H1 (cell line): ENCODE measurements around the gene TRUB1. TPM values are rescaled to one million over a fixed set of nuclear protein-coding genes. Genes with fewer than 3 reads are reported as not detected.

Experiments used
- CTCF ChIA-PET: fragments of 300-600 bp; sonication (Branson Sonifier 250); formaldehyde crosslinking; loops from one replicate; lab custom pipeline; 2021; ENCODE audit not compliant: partially characterized antibody; lab: Charles Lee
- POLR2A ChIA-PET: fragments of 300-600 bp; sonication (Branson Sonifier 250); formaldehyde crosslinking; loops from one replicate; lab custom pipeline; 2021; ENCODE audit warnings: inconsistent platforms; ENCODE audit not compliant: partially characterized antibody; lab: Charles Lee
- DNase-seq, 2 experiments: peaks; one replicate each; pipeline versions ENCODE4 v3.0.0 to v3.0.0-alpha.2; 2010 to 2022; ENCODE audit warnings: low spot score in 2 of 2, low read depth in 1 of 2, mixed read lengths in 1 of 2
- FAIRE-seq: peaks from 2 replicates; lab custom pipeline; 2011; peaks lifted over from hg19 to GRCh38; lab: Jason Lieb, UNC
- H2AFZ ChIP-seq: 2 replicates; pipeline ENCODE4 v1.8.1; 2012; ENCODE audit warnings: low read length, inconsistent platforms
- H2AK5ac ChIP-seq: 2 replicates; pipeline ENCODE4 v1.6.1; 2013; ENCODE audit warnings: low read depth, low read length
- H2BK120ac ChIP-seq: replicated peaks from 2 replicates; pipeline ENCODE3; 2013; ENCODE audit warnings: low read depth, low read length, inconsistent platforms
- H2BK12ac ChIP-seq: 2 replicates; pipeline ENCODE4 v1.6.1; 2013; ENCODE audit warnings: low read depth, low read length
- H2BK15ac ChIP-seq: 2 replicates; pipeline ENCODE4 v1.6.1; 2013; ENCODE audit warnings: low read length
- H2BK20ac ChIP-seq: 2 replicates; pipeline ENCODE4 v1.6.1; 2013; ENCODE audit warnings: low read length
- H2BK5ac ChIP-seq: 2 replicates; pipeline ENCODE4 v1.6.1; 2013; ENCODE audit warnings: low read depth, low read length
- H3K14ac ChIP-seq: 2 replicates; pipeline ENCODE4 v1.6.1; 2013; ENCODE audit warnings: inconsistent platforms; ENCODE audit not compliant: insufficient read length
- H3K18ac ChIP-seq: 2 replicates; pipeline ENCODE4 v1.6.1; 2013; ENCODE audit warnings: low read length; ENCODE audit errors: extremely low read depth
- H3K23ac ChIP-seq: 2 replicates; pipeline ENCODE4 v1.6.1; 2013; ENCODE audit warnings: inconsistent platforms; ENCODE audit not compliant: insufficient read length
- H3K23me2 ChIP-seq: 2 replicates; pipeline ENCODE4 v1.6.1; 2013; ENCODE audit warnings: low read depth, low read length
- H3K27ac ChIP-seq: 2 replicates; pipeline ENCODE4 v1.6.1; 2011; ENCODE audit warnings: low read depth, low read length, inconsistent platforms
- H3K27me3 ChIP-seq, 4 experiments: replicated peaks in 1 of 4; 1 replicate in 1 of 4; 2 replicates in 3 of 4; pipeline versions ENCODE4 v1.6.1 to v1.8.1; 2011 to 2013; ENCODE audit warnings: low read length in 3 of 4, mild to moderate bottlenecking in 3 of 4, inconsistent platforms in 2 of 4, mixed read lengths in 2 of 4, moderate library complexity in 1 of 4; ENCODE audit not compliant: control insufficient read depth in 3 of 4, insufficient read depth in 3 of 4; ENCODE audit errors: extremely low read depth in 1 of 4
- H3K36me3 ChIP-seq, 4 experiments: 2 replicates each; pipeline versions ENCODE4 v1.6.1 to v1.8.1; 2011 to 2013; ENCODE audit warnings: mild to moderate bottlenecking in 4 of 4, low read length in 3 of 4, moderate library complexity in 2 of 4, control low read depth in 1 of 4, inconsistent platforms in 1 of 4; ENCODE audit not compliant: insufficient read depth in 4 of 4, control insufficient read depth in 2 of 4
- H3K4ac ChIP-seq: replicated peaks from 2 replicates; pipeline ENCODE3; 2013; ENCODE audit warnings: low read length, low read depth, mixed read lengths, inconsistent platforms; ENCODE audit not compliant: insufficient read length
- H3K4me1 ChIP-seq, 4 experiments: replicated peaks in 1 of 4; 1 replicate in 1 of 4; 2 replicates in 3 of 4; pipeline versions ENCODE4 v1.6.1 to v1.8.1; 2011 to 2013; ENCODE audit warnings: low read length in 3 of 4, inconsistent platforms in 2 of 4, mixed read lengths in 1 of 4; ENCODE audit not compliant: insufficient read depth in 4 of 4, control insufficient read depth in 3 of 4
- H3K4me2 ChIP-seq, 2 experiments: 2 replicates each; pipeline versions ENCODE4 v1.6.1 to v1.8.1; 2011 to 2013; ENCODE audit warnings: low read depth in 2 of 2, low read length in 2 of 2, control low read depth in 1 of 2, inconsistent platforms in 1 of 2, mild to moderate bottlenecking in 1 of 2; ENCODE audit not compliant: insufficient read depth in 1 of 2
- H3K4me3 ChIP-seq, 4 experiments: fragments of 200-600, 300-600 bp in 1 of 4; sonication (generic), shearing (Covaris generic), sonication (Bioruptor Twin) in 1 of 4; 2 replicates each; pipeline versions ENCODE4 v1.5.1 to v1.8.1; 2011 to 2016; ENCODE audit warnings: low read length in 4 of 4, low read depth in 3 of 4, control low read depth in 2 of 4, inconsistent platforms in 2 of 4, mild to moderate bottlenecking in 2 of 4, mixed read lengths in 1 of 4, moderate library complexity in 1 of 4; ENCODE audit not compliant: insufficient read depth in 2 of 4; ENCODE audit errors: extremely low read depth in 1 of 4
- H3K56ac ChIP-seq: replicated peaks from 2 replicates; pipeline ENCODE3; 2013; ENCODE audit warnings: low read depth, mild to moderate bottlenecking, mixed read lengths, low read length, inconsistent platforms; ENCODE audit not compliant: insufficient read length
- H3K79me1 ChIP-seq: 2 replicates; pipeline ENCODE4 v1.6.1; 2013; ENCODE audit warnings: low read depth, low read length, control low read depth
- H3K79me2 ChIP-seq, 2 experiments: 2 replicates each; pipeline versions ENCODE4 v1.6.1 to v1.8.1; 2012 to 2013; ENCODE audit warnings: low read length in 2 of 2, mild to moderate bottlenecking in 2 of 2, inconsistent platforms in 1 of 2; ENCODE audit not compliant: insufficient read depth in 2 of 2, control insufficient read depth in 1 of 2
- H3K9ac ChIP-seq, 4 experiments: replicated peaks in 1 of 4; 1 replicate in 1 of 4; 2 replicates in 3 of 4; pipeline versions ENCODE4 v1.6.1 to v1.8.1; 2011 to 2013; ENCODE audit warnings: low read depth in 3 of 4, low read length in 3 of 4, control low read depth in 2 of 4, mild to moderate bottlenecking in 2 of 4, moderate library complexity in 2 of 4, inconsistent platforms in 1 of 4; ENCODE audit errors: extremely low read depth in 1 of 4
- H3K9me3 ChIP-seq, 2 experiments: 2 replicates each; pipeline versions ENCODE4 v1.6.1 to v1.8.1; 2012 to 2013; ENCODE audit warnings: mild to moderate bottlenecking in 2 of 2, moderate library complexity in 2 of 2, control low read depth in 1 of 2, inconsistent platforms in 1 of 2, low read depth in 1 of 2, low read length in 1 of 2, mixed read lengths in 1 of 2; ENCODE audit not compliant: insufficient read depth in 2 of 2
- H4K20me1 ChIP-seq, 2 experiments: replicated peaks in 1 of 2; 2 replicates each; pipeline versions ENCODE3 to v1.8.1; 2011 to 2013; ENCODE audit warnings: inconsistent platforms in 2 of 2, low read length in 2 of 2, mild to moderate bottlenecking in 1 of 2; ENCODE audit not compliant: insufficient read depth in 2 of 2, control insufficient read depth in 1 of 2
- H4K5ac ChIP-seq: 2 replicates; pipeline ENCODE4 v1.6.1; 2013; ENCODE audit warnings: low read length, low read depth, mixed read lengths, inconsistent platforms; ENCODE audit not compliant: insufficient read length
- H4K8ac ChIP-seq: 2 replicates; pipeline ENCODE4 v1.8.0; 2013; ENCODE audit warnings: mild to moderate bottlenecking, moderate library complexity, low read length, inconsistent platforms; ENCODE audit not compliant: insufficient read depth; ENCODE audit errors: extremely low read depth
- H4K91ac ChIP-seq: replicated peaks from 2 replicates; pipeline ENCODE3; 2013; ENCODE audit warnings: low read length, mixed read lengths, inconsistent platforms; ENCODE audit not compliant: insufficient read length
- HDAC2 ChIP-seq, 2 experiments: fragments of 300-600 bp in 1 of 2; sonication (generic) in 1 of 2; IDR thresholded peaks; 2 replicates each; pipeline ENCODE4 v1.6.1; 2011 to 2012; ENCODE audit warnings: low read depth in 2 of 2, low read length in 2 of 2, mild to moderate bottlenecking in 2 of 2, moderate library complexity in 2 of 2, borderline replicate concordance in 1 of 2, inconsistent platforms in 1 of 2
- HDAC6 ChIP-seq: IDR thresholded peaks from one replicate; pipeline ENCODE4 v1.7.1; 2012; ENCODE audit warnings: low read depth, mild to moderate bottlenecking, inconsistent platforms, low read length, moderate library complexity
- RNF2 ChIP-seq: fragments of 200-900, 300-1000 bp; sonication (generic); IDR thresholded peaks from 2 replicates; pipeline ENCODE4 v1.7.1; 2016; ENCODE audit warnings: borderline replicate concordance, low read depth, mild to moderate bottlenecking, antibody characterized with exemption, low read length; ENCODE audit not compliant: poor library complexity, severe bottlenecking; ENCODE audit errors: missing control alignments
- SIX5 ChIP-seq: IDR thresholded peaks from 2 replicates; pipeline ENCODE4 v1.6.1; 2011; ENCODE audit warnings: mild to moderate bottlenecking, low read depth, low read length
- WGBS, 2 experiments: shearing (Covaris generic) in 1 of 2; methylation state at CpG; one replicate each; pipeline versions ENCODE4 v1.1.6 to v1.1.7; 2013 to 2015; ENCODE audit warnings: low lambda C conversion rate in 2 of 2, mixed read lengths in 2 of 2, inconsistent platforms in 1 of 2, low coverage in 1 of 2, missing lambda C conversion rate in 1 of 2; ENCODE audit not compliant: insufficient replicate concordance in 2 of 2, insufficient coverage in 1 of 2, insufficient read length in 1 of 2; ENCODE audit errors: extremely low coverage in 1 of 2, missing lambda C conversion rate in 1 of 2; 5-methylcytosine and 5-hydroxymethylcytosine counted together
- polyA plus RNA-seq, 7 experiments: library from polyadenylated mRNA; depleted of rRNA in 3 of 7; stranded (reverse) in 5 of 7; unstranded in 2 of 7; fragments of >200 nt in 5 of 7; fragments of 200-250 nt in 2 of 7; gene quantifications; 1 replicate in 5 of 7; 2 replicates in 1 of 7; 4 replicates in 1 of 7; pipeline versions ENCODE4 v1.2.1 to v1.2.3, GENCODE V29; 2011 to 2013; ENCODE audit warnings: missing spikeins in 2 of 7, mixed read lengths in 2 of 7
- total RNA-seq: library from RNA; stranded (reverse); fragmentation: NEBNext Ultra II Directional; extraction: Animal tissue kit (Norgen Biotek cat#: 25700); gene quantifications from 2 replicates; pipeline ENCODE4 v1.2.1, GENCODE V29; 2021

Gene TRUB1
- total and polyA plus RNA-seq, 2 of the 8 experiments (the other 6 are each of a cell fraction or from before 2014, with no cell fraction given), result 6.3 to 22.2 TPM

- Histone ChIP-seq H3K23ac (no peak overlapping the region), H2AK5ac (no peak overlapping the region), H2AFZ (no peak overlapping the region), H4K8ac (no peak overlapping the region), H3K4me2 (no peak overlapping the region), H2BK120ac (no peak overlapping the region), H3K79me1 (no peaks in the 10 kb centered on the region), H3K9ac (no peak overlapping the region), H3K56ac (no peak overlapping the region), H3K4me1 (peaks cover 0 to 12% (median 3%) of the 10 kb centered on the region in 4 experiments; a peak in 3 of 7 replicates), H2BK20ac (peak overlapping the region; percentile 87; the same call in 1 of the 2 replicates), H3K4ac (no peak overlapping the region), H4K91ac (peak overlapping the region; percentile 80), H2BK15ac (no peak overlapping the region), H3K36me3 (no peaks in the 10 kb centered on the region), H3K27ac (no peak overlapping the region), H2BK5ac (no peak overlapping the region), H3K14ac (no peak overlapping the region), H4K5ac (no peak overlapping the region), H2BK12ac (peak overlapping the region; percentile 88), H3K4me3 (no peak overlapping the region), H4K20me1 (no peaks in the 10 kb centered on the region), H3K18ac (no peak overlapping the region), H3K27me3 (no peaks in the 10 kb centered on the region), H3K23me2 (no peaks in the 10 kb centered on the region; the same call in 1 of the 2 replicates), H3K9me3 (no peaks in the 10 kb centered on the region), H3K79me2 (no peaks in the 10 kb centered on the region)
- WGBS, 2 experiments, result 95% methylated on average over 10 of the region's 10 CpGs; no CpG with 5 or more reads in 1 of the 2 experiments
- DNase-seq, result no peak
- FAIRE-seq, result no peak
- CTCF ChIA-PET, result interaction anchor here (0.9 to 4.3 kb wide), 3 partner anchors 9 to 39 kb away, joined by 3 to 23 read pairs (median 3); no protein-coding TSS in a partner anchor
- POLR2A ChIA-PET, result interaction anchor here (1.0 kb wide), 1 partner anchor 12 kb away, joined by 3 read pairs; no protein-coding TSS in a partner anchor
- TF ChIP-seq HDAC2 (IDR thresholded peaks at IDR 0.05; ENCODE audit: borderline replicate concordance in 1 of 2, low read depth in 2 of 2, low read length in 2 of 2) (no peak), RNF2 (no peak), HDAC6 (no peak), SIX5 (no peak)
Observed at GRCh38 chr10:114916653-114917052, 21.3 kb upstream of the TRUB1 start.
